Fibroblast of lung (primary cell): ENCODE results near the gene DNMT3L. TPM values are rescaled to one million over a fixed set of nuclear protein-coding genes. Genes with fewer than 3 reads are reported as not detected.

Source experiments
- DNase-seq, 2 donors: peaks; one replicate each; pipeline versions ENCODE4 v3.0.0 to v3.0.0-alpha.2; 2010; ENCODE audit warnings: low read depth in 2 of 2
- H2AFZ ChIP-seq: 2 replicates; pipeline ENCODE4 v1.5.1; 2012; ENCODE audit warnings: low read length, control low read depth, inconsistent platforms
- H3K27ac ChIP-seq: 2 replicates; pipeline ENCODE4 v1.5.1; 2011; ENCODE audit warnings: low read length, control low read depth; ENCODE audit not compliant: insufficient read depth
- H3K27me3 ChIP-seq: 2 replicates; pipeline ENCODE4 v1.5.1; 2011; ENCODE audit warnings: mild to moderate bottlenecking, low read length; ENCODE audit not compliant: control insufficient read depth, insufficient read depth
- H3K36me3 ChIP-seq: 2 replicates; pipeline ENCODE4 v1.5.1; 2011; ENCODE audit warnings: low read length; ENCODE audit not compliant: control insufficient read depth, insufficient read depth
- H3K4me1 ChIP-seq: 2 replicates; pipeline ENCODE4 v1.5.1; 2011; ENCODE audit warnings: low read length; ENCODE audit not compliant: control insufficient read depth, insufficient read depth; ENCODE audit errors: extremely low read depth
- H3K4me2 ChIP-seq: 2 replicates; pipeline ENCODE4 v1.5.1; 2011; ENCODE audit warnings: low read length, control low read depth; ENCODE audit not compliant: insufficient read depth; ENCODE audit errors: extremely low read depth
- H3K4me3 ChIP-seq, 4 experiments: fragments of 200-600 bp in 1 of 4; sonication (generic) in 1 of 4; replicated peaks in 1 of 4; 2 replicates each; pipeline ENCODE4 v1.5.1; 2011 to 2016; ENCODE audit warnings: low read length in 4 of 4, low read depth in 3 of 4, mild to moderate bottlenecking in 3 of 4, control low read depth in 2 of 4, inconsistent platforms in 1 of 4, mixed read lengths in 1 of 4; ENCODE audit not compliant: insufficient read depth in 1 of 4; ENCODE audit errors: control extremely low read depth in 1 of 4
- H3K79me2 ChIP-seq: 2 replicates; pipeline ENCODE4 v1.5.1; 2012; ENCODE audit warnings: mild to moderate bottlenecking, low read length, inconsistent platforms; ENCODE audit not compliant: control insufficient read depth, insufficient read depth
- H3K9ac ChIP-seq: 2 replicates; pipeline ENCODE4 v1.5.1; 2011; ENCODE audit warnings: mild to moderate bottlenecking, low read length, control low read depth; ENCODE audit not compliant: insufficient read depth
- H3K9me3 ChIP-seq: 2 replicates; pipeline ENCODE4 v1.5.1; 2012; ENCODE audit warnings: low read depth, low read length; ENCODE audit not compliant: control insufficient read depth, insufficient read depth
- H4K20me1 ChIP-seq: 2 replicates; pipeline ENCODE4 v1.5.1; 2011; ENCODE audit warnings: low read length; ENCODE audit not compliant: control insufficient read depth, insufficient read depth; ENCODE audit errors: extremely low read depth
- EZH2 ChIP-seq: IDR thresholded peaks from 2 replicates; pipeline ENCODE4 v1.5.1; 2012; ENCODE audit warnings: low read length, control low read depth, mild to moderate bottlenecking; ENCODE audit errors: missing control alignments
- polyA plus RNA-seq, 2 donors: library from polyadenylated mRNA; depleted of rRNA in 1 of 2; stranded (reverse) in 1 of 2; unstranded in 1 of 2; fragments of >200 nt; gene quantifications; 2 replicates each; pipeline ENCODE4 v1.2.1, GENCODE V29; 2011 to 2012; ENCODE audit warnings: missing spikeins in 1 of 2
- total RNA-seq: library from RNA; depleted of rRNA; stranded (reverse); fragments of >200 nt; gene quantifications from 2 replicates; pipeline ENCODE4 v1.2.1, GENCODE V29; 2014
- TF ChIP-seq, protein P1 (sequence below), 2 donors: IDR thresholded peaks in 1 of 2; conservative IDR thresholded peaks in 1 of 2; 1 replicate in 1 of 2; 2 replicates in 1 of 2; pipeline ENCODE4 v1.5.1; 2011 to 2012; ENCODE audit warnings: low read length in 2 of 2, control low read depth in 1 of 2, inconsistent platforms in 1 of 2, low read depth in 1 of 2, mild to moderate bottlenecking in 1 of 2

The DNMT3L gene
- total and polyA plus RNA-seq, 2 donors (not counting 1 experiment from before 2014, with no cell fraction given): not detected

DNA sequence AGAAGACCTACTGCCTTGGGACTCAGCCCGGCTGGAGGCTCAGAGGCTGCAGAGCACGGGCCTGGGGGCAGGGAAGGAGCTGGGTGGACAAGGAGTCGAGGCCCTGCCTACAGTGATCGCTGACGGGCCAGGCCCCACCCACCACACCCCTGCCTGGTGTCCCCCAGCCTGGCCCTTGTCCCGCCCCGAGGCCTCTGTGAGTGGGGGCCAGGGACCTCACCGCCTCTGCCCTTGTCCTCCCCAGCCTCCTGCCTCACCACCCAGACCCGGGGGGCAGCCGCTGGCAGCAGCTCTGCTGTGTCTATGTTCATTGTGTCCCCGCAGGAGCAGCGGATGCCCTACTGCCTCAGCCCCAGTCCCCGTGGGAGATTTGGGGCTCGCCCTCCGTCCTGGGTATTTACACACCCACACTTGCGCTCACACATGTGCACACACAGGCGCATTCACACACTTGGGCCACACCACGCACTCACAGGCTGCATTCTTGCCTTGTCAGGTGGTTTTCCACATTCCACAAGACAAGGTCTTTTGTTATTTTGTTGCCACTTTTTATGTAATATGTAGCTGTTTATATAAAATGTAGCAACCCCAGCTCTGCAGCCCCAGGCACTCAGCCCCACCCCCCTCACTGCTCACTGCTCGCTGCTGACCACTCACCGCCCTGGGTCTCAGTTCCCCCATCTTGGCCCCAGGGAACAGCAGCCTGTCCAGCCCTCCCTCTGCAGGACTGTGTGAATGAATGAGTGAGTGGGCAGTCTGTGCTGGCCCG, 45.4 kb upstream of the DNMT3L start:
- Histone ChIP-seq H3K9me3 (no peaks in the 10 kb centered on the region), H3K79me2 (peaks cover 15% of the 10 kb centered on the region), H3K4me2 (no peak overlapping the region), H2AFZ (no peak overlapping the region), H3K9ac (no peak overlapping the region), H3K27ac (no peak overlapping the region), H3K4me3 (no peak overlapping the region), H3K27me3 (no peaks in the 10 kb centered on the region), H4K20me1 (no peaks in the 10 kb centered on the region), H3K4me1 (no peaks in the 10 kb centered on the region), H3K36me3 (peaks cover 7% of the 10 kb centered on the region)
- DNase-seq: peak in 1 of 2 donors; percentile 46
- TF ChIP-seq, protein P1, sequence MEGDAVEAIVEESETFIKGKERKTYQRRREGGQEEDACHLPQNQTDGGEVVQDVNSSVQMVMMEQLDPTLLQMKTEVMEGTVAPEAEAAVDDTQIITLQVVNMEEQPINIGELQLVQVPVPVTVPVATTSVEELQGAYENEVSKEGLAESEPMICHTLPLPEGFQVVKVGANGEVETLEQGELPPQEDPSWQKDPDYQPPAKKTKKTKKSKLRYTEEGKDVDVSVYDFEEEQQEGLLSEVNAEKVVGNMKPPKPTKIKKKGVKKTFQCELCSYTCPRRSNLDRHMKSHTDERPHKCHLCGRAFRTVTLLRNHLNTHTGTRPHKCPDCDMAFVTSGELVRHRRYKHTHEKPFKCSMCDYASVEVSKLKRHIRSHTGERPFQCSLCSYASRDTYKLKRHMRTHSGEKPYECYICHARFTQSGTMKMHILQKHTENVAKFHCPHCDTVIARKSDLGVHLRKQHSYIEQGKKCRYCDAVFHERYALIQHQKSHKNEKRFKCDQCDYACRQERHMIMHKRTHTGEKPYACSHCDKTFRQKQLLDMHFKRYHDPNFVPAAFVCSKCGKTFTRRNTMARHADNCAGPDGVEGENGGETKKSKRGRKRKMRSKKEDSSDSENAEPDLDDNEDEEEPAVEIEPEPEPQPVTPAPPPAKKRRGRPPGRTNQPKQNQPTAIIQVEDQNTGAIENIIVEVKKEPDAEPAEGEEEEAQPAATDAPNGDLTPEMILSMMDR (conservative IDR thresholded peaks at IDR 0.05 in 1 of 2, IDR thresholded peaks at IDR 0.05 in 1 of 2; ENCODE audit: low read depth in 1 of 2, low read length in 2 of 2): no peak
- TF ChIP-seq EZH2: no peak

DNA sequence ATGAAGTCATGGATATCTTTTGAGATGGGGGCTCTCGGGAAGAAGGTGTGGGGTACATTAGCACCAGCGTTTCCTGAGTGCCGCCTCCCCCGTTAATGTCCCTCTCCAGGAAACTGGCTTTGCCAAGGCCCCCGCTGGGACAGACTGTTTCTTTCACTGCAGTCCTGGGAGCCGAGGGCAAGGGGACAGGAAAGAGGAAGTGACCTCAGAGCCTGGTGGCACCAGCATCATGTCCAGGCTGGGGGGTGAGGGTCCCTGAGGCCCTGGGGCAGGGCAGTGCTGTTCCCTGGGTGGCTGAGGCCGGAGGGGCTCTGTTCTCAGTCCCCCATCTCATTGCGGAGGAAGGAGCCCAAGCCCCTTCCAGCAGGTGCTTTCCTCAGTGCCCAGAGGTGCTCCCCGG, 44.0 kb upstream of the DNMT3L start:
- Histone ChIP-seq H3K4me2 (no peak overlapping the region), H3K27me3 (no peaks in the 10 kb centered on the region), H3K36me3 (peaks cover 2% of the 10 kb centered on the region), H3K9ac (no peak overlapping the region), H3K27ac (no peak overlapping the region), H3K79me2 (peaks cover 25% of the 10 kb centered on the region), H3K4me1 (peaks cover 2% of the 10 kb centered on the region), H2AFZ (no peak overlapping the region), H3K4me3 (no peak overlapping the region), H4K20me1 (no peaks in the 10 kb centered on the region), H3K9me3 (no peaks in the 10 kb centered on the region)
- TF ChIP-seq EZH2: no peak
- TF ChIP-seq, protein P1 (conservative IDR thresholded peaks at IDR 0.05 in 1 of 2, IDR thresholded peaks at IDR 0.05 in 1 of 2; ENCODE audit: low read depth in 1 of 2, low read length in 2 of 2): no peak
- no peak for DNase-seq

DNA sequence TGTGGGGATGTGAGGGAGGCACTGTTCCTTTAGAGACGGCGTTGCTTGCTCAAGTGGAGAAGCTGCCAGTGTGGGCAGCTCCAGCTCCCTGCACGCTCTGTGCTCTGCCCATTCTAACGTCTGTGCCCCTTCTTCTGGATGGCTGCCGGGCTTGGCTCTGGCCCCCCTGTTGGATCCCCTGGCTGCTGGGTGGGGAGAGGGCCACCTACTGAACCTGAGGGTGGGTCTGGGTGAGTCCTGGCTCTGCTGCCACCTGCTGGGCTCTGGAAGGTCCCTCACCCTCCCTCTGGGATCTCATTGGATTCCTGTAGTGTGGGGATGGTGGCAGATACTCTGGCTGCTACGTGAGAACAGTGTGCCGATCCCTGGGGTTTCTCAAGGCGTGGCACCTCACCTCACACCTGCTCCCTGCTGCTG, 43.2 kb upstream of the DNMT3L start:
- Histone ChIP-seq H3K36me3 (peaks cover 2% of the 10 kb centered on the region), H3K4me2 (no peak overlapping the region), H3K9me3 (no peaks in the 10 kb centered on the region), H4K20me1 (no peaks in the 10 kb centered on the region), H3K79me2 (peaks cover 27% of the 10 kb centered on the region), H3K27ac (no peak overlapping the region), H3K27me3 (no peaks in the 10 kb centered on the region), H3K4me3 (no peak overlapping the region), H3K4me1 (peaks cover 2% of the 10 kb centered on the region), H2AFZ (no peak overlapping the region), H3K9ac (no peak overlapping the region)
- DNase-seq: peak; percentile 32 to 46
- no peak for TF ChIP-seq EZH2
- TF ChIP-seq, protein P1 (conservative IDR thresholded peaks at IDR 0.05 in 1 of 2, IDR thresholded peaks at IDR 0.05 in 1 of 2; ENCODE audit: low read depth in 1 of 2, low read length in 2 of 2): peak; percentile 64 to 81
